ENCODE data around the gene KPNA1.
"Not testable (repeated sequence)": the region's sequence is repeated elsewhere in the genome, so short reads cannot be mapped to it uniquely, and the experiment has no call there.

The KPNA1 gene

DNA sequence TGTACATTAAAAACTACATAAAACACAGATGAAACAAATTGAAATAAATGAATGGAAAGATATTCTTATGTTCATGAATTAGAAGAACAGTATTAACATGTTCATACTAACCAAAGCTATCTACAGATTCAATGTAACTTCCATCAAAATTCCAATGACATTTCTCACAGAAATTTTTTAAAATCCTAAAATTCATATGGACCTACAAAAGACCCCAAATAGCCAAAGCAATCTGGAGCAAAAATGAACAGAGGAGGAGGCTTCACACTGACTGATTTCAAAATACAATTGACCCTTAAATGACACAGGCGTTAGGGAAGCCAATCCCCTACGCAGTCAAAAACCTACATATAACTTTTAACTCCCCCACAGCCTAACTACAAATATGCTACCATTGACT lies 39.4 kb downstream of the KPNA1 start:
- no peak for DNase-seq (ENCODE audit: low read depth in 2 of 2)

DNA sequence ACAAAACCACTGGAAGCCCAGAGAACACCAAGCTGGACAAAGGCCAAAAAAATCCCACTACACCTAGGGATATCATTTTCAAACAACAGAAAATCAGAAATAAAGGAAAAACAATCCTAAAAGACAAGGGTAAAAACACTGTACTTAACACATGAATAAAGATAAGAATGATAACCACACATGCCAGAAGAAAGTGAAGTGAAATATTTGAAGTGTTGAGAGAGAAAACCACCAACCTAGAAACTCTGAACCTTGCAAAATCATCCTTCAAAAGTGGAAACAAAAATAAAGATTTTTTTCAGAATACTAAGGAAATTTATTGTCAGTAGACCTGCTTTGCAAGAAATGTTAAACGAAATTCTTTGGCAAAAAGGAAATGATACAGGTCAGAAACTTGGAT lies 45.1 kb downstream of the KPNA1 start:
- DNase-seq (ENCODE audit: low read depth in 2 of 2), result no peak

DNA sequence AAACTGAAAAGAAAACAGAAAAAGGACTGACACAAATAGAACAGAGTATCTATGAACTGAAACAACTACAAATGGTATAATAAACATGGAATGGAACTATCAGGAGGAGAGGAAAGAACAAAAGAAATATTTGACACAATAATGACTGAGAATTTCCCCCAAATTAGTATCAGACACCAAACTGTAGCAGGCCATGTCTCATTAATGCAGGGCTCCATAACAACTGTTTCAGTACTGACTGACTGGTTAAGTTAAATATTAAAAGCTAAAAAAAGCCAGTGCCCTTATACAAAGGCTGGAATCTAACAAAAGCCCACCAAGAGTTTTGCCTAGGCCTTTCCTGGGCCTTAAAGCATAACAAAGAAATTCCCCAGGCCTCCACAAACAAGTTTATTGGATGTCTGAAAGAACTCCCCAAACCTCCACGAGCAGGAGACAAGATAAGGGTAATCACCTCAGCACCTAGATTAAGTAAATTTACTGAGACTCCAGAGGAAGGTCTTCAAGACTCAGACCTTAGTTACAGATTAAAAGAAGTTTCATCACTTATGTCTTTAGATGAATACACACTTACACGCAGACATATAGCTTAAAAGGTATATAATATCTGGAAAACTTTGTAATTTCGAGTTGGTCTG lies 45.7 kb downstream of the KPNA1 start:
- DNase-seq (ENCODE audit: low read depth in 2 of 2), result no peak

DNA sequence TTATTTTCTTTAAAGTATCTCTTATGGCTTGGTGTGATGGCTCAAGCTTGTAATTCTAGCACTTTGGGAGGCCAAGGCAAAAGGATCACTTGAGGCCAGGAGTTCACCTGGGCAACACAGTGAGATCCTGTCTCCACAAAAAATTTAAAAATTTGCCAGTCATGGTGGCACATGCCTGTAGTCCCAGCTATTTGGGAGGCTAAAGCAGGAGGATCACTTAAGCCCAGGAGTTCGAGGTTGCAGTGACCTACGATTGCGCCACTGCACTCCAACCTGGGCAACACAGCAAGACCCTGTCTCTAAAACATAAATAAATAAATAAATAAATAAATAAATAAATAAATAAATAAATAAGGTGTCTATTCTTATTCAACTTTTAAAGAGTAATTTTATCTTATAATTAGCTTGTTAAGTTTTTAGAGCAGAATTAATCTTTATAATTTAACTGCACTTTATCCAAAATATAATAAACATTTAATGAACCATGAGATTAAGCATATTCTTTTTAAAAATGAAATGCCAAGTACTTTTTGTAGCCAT lies 48.0 kb downstream of the KPNA1 start:
- DNase-seq (ENCODE audit: low read depth in 2 of 2), result no peak

DNA sequence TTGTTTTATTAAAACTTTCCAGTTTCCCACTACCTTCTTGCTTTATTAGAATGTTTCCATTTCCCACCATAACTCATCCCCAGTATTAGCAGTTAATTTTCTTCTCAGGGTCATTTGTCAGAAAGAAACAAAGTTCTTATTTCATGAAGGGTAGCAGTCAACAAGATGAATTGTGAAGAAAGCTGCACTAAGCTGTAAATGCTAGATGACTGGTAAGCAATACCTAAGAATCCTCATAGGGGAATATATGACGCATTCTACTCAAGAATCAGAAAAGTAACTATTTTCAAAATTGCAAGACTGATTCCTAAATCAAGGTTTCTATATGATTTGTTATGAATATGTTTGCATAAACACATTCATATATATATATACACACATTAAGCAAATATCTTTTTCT lies 50.1 kb downstream of the KPNA1 start:
- no peak for DNase-seq (ENCODE audit: low read depth in 2 of 2)

DNA sequence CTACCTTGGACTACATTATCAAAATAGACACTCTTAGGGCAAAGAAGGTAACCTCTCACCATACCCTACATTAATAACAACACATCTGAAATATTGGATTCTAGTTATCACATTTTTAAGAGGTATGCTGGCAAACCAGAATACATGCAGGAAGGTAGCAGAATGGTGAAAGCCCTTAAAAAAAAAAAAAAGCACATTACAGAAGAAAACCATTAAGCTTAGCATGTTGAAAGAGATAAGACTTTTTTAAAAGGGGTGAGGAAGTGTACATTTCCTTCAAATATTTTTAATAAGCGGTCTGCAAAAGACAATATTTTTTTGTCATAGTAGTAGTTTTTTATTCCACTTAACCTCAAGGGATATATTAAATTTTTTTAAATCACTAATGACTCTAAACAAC lies 52.3 kb downstream of the KPNA1 start:
- DNase-seq (ENCODE audit: low read depth in 2 of 2), result no peak

DNA sequence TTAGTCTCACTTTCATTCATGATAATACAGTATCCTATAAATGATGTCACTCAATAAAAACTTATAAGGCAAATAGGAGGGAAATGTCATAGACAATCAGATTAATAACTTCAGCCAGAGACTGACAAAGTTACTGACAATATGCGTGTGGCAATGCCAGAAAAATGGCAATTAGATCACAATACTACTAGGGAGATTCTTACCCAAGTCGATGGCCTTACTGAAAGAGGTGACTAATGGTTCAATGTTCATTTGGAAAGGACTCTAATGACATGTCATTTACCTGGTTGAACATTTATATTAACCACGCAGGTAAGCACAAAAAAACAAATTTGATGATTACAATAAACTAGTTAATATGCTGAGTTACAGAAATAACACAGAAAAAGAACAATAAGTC lies 52.9 kb downstream of the KPNA1 start:
- no peak for DNase-seq (ENCODE audit: low read depth in 2 of 2)

DNA sequence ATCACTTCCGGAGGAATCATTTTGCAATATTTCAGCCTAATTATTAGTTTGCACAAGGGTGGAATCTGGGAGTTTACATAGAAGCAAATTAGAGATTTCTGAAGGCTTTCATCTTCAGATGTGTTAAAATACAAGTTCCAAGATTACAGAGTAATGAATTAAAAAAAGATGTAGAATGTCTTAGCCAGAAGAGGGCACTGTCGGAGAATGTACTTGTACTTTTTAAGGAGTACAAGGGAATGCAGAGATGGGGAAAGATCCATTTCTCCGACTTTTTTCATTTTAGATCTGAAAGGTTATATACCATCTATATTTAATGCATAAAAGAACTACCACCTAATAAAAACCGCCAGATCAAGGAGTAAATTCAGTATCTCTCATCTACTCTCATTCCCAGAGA lies 55.7 kb downstream of the KPNA1 start:
- no peak for DNase-seq (ENCODE audit: low read depth in 2 of 2)

DNA sequence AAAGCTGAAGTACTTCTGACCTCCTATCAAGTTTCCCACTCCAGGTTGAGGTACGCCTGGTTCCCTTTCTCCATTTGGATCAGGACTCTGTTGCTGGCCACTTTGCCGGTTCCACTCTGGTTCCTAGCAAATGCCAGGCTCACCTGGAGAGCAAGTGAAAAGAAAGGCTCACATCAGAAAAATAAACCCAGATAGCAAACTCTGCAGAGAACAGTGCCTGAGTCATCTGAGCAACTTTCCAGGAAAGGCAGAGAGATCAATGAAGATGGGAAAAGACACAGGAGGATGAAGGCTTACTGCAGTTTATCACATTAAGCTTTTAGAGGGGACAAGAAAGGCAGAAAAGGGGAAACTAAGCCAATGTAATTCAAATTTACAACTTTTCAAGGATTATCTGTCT lies 57.0 kb downstream of the KPNA1 start:
- DNase-seq (ENCODE audit: low read depth in 2 of 2), result no peak

DNA sequence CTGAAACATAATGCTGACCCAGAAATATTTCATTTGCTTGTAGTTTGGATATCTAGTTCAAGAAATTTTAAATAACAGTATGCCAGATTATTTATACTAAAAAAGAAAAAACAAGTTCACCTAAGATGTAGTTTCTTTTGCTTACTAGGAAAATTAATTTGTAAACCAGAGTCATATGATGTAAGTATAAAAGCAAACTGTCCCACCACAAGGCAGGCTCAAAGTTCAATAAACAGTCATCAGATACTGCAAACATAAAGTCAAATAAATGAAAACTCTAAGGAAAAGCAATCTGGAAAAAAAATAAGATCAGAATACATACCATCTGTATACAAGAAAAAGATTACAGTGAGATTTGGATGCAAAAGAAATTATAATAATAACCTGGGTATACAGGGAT lies 58.7 kb downstream of the KPNA1 start:
- DNase-seq (ENCODE audit: low read depth in 2 of 2), result no peak

DNA sequence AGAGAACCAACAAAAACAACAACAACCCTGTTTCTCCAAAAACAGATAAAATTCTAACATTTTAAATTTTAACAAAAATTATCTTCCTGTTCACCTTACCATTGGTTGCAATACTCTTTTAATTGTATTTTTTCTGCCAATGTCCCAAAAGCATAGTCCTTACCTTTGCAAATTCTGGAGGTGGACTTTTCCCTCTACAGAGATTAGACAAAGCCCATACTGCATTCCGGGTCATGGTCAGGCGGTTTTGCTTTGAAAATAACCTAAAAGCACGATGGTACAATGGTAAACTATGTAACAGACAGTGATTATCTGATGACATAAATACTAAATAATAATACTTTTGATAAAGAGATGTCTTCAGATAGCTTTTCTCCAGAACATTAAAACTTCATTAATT lies 63.4 kb downstream of the KPNA1 start:
- no peak for DNase-seq (ENCODE audit: low read depth in 2 of 2)

DNA sequence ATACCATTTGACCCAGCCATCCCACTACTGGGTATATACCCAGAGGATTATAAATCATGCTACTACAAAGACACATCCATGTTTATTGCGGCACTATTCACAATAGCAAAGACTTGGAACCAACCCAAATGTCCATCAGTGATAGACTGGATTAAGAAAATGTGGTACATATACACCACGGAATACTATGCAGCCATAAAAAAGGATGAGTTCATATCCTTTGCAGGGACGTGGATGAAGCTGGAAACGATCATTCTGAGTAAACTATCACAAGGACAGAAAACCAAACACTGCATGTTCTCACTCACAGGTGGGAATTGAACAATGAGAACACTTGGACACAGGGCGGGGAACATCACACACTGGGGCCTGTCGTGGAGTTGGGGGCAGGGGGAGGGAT lies 66.5 kb downstream of the KPNA1 start:
- DNase-seq (ENCODE audit: low read depth in 2 of 2), result not testable (repeated sequence)

DNA sequence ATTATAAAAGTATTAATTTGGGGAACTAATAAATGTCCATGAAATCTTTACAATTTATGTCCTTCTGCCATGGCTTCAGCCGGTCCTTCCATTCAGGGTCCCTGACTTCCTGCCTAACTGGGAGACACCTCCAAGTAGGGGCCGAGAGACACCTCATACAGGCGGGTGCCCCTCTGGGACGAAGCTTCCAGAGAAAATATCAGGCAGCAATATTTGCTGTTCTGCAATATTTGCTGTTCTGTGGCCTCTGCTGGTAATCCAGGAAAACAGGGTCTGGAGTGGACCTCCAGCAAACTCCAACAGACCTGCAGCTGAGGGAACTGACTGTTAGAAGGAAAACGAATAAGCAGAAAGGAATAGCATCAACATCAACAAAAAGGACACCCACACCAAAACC lies 70.2 kb downstream of the KPNA1 start:
- DNase-seq (ENCODE audit: low read depth in 2 of 2), result not testable (repeated sequence)

DNA sequence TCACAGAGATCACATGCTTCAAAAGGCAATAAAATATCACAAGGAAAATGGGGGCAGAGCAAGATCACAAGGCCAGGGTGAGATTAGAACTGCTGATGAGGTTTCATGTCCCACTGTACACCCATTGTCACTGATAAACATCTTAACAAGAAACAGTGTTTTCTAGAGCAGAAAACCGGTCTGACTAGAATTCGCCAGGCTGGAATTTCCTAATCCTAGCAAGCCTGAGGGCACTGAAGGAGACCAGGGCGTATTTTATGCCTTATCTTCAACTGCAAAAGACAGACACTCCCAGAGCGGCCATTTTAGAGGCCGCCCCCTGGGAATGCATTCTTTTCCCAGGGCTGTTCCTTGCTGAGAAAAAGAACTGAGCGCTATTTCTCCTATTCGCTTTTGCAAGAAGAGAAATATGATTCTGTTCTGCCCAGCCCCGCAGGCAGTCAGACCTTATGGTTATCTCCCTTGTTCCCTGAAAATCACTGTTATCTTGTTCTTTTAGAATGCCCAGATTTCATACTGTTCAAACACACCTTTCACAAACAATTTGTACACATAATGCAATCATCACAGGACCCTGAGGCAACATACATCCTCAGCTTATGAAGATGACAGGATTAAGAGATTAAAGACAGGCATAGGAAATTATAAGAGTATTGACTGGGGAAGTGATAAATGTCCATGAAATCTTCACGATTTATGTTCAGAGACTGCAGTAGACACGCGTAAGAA lies 70.8 kb downstream of the KPNA1 start:
- not testable (repeated sequence) for DNase-seq (ENCODE audit: low read depth in 2 of 2)

DNA sequence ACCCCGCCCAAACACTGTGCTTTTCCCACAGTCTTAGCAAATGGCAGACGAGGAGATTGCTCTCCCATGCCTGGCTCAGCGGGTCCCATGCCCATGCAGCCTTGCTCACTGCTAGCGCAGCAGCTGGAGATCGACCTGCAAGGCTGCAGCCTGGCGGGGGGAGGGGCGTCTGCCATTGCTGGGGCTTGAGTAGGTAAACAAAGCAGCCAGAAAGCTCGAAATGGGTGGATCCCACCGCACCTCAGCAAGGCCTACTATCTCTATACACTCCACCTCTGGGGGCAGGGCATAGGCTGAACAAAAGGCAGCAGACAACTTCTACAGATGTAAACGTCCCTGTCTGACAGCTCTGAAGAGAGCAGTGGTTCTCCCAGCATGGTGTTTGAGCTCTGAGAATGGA lies 71.6 kb downstream of the KPNA1 start:
- DNase-seq (ENCODE audit: low read depth in 2 of 2), result no peak

DNA sequence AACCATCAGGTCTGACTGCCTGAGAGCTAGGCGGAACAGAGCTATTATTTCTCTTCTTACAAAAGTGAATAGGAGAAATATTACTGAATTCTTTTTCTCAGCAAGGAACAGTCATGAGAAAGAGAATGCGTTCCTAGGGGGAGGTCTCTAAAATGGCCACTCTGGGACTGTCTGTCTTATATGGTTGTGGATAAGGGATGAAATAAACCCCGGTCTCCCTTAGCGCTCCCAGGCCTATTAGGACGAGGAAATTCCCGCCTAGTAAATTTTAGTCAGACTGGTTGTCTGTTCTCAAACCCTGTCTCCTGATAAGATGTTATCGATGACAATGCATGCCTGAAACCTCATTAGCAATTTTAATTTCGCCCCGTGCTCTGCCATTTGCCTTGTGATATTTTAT lies 78.8 kb downstream of the KPNA1 start:
- no peak for DNase-seq (ENCODE audit: low read depth in 2 of 2)

DNA sequence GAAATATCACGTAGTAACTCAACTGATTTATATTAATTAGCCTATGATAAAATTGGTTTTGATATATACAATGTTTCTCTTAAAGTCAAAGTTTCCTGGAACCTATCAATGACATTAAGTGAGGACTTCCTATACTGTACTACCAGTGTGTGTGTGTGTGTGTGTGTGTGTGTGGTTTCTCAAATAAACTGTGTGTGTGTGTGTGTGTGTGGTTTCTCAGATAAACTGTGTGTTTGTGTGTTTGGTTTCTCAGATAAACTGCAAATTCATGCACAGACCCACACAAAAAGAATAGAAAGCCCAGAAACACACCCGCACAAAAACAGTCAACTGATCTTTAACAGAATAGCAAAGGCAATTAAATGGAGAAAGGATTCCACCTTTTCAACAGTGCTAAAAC lies 84.4 kb downstream of the KPNA1 start:
- DNase-seq (ENCODE audit: low read depth in 2 of 2), result no peak

DNA sequence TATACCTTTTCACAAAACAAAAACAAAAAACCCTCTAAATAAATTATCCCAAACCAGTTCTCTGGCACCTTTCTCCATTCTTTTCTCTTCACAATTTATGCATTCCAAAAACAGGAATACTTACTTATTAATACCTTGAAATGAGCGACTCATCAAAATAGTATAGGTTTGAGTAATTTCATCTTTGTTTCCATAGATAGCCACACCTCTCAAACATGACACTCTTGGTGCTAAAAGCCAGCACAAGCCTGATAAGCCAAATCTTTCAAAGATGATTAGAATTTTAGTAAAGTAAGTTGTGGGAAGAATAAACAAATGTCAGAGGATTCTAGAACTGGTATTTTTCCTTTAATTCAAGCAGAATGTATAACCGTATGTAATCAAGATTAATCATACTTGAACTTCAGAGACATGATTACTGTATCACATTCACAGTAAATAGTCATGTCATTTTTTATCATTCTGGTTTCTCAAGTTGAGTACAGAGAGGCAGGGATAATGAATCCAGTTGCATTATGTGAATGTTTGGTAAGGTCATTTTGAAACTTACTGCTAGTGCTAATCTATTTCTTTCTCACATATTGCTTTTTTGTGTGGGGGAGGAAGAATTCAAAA lies 86.8 kb downstream of the KPNA1 start:
- DNase-seq (ENCODE audit: low read depth in 2 of 2), result no peak

DNA sequence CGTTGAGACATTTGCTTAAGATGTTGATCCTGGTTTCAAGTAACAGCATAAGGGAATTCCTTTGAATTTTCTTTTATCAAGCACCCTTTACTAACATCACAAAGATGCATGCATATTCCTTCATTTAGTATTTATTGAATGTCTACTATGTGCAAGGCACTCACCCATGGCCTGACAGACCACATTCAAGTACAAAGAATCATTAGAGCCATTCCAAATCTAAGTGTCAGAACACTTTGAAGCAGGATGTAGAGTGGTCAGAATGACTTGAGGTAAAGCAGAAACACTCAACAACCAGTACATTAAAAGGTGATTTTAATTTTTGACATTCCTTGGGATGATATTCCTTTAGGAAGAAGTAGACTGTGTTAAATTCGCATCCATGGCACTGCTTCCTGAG lies 92.9 kb downstream of the KPNA1 start:
- no peak for DNase-seq (ENCODE audit: low read depth in 2 of 2)

DNA sequence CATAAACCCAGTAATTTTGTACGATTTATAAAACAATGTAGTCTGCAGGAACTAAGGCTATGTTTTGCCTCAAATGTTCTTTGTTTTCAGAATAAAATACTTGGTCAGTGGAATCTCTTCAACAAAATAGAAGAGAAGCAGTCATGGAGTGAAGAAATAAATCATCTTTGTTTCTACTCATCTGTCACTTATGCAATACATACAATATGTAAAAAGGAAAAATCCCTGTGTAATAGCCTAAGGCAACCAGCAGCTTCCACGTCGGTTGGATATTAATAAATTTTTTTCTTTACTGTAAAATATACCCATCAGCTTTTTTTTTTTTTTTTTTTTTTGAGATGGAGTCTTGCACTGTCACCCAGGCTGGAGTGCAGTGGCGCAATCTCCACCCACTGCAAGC lies 93.6 kb downstream of the KPNA1 start:
- DNase-seq (ENCODE audit: low read depth in 2 of 2), result no peak

DNA sequence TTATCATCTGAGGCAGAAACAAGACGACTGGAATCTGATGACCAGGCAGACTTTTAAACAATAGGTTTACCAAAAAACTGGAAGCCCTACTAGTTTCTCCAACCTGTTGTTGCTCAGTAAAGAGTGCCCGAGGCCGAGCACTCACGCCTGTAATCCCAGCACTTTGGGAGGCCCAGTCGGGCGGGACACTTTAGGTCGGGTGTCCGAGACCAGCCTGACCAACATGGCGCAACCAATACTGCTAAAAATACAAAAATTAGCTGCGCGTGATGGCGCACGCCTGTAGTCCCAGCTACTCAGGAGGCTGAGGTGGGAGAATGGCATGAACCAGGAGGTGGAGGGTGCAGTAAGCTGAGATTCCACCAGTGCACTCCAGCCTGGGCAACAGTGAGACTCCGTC lies 97.8 kb downstream of the KPNA1 start:
- no peak for DNase-seq (ENCODE audit: low read depth in 2 of 2)

DNA sequence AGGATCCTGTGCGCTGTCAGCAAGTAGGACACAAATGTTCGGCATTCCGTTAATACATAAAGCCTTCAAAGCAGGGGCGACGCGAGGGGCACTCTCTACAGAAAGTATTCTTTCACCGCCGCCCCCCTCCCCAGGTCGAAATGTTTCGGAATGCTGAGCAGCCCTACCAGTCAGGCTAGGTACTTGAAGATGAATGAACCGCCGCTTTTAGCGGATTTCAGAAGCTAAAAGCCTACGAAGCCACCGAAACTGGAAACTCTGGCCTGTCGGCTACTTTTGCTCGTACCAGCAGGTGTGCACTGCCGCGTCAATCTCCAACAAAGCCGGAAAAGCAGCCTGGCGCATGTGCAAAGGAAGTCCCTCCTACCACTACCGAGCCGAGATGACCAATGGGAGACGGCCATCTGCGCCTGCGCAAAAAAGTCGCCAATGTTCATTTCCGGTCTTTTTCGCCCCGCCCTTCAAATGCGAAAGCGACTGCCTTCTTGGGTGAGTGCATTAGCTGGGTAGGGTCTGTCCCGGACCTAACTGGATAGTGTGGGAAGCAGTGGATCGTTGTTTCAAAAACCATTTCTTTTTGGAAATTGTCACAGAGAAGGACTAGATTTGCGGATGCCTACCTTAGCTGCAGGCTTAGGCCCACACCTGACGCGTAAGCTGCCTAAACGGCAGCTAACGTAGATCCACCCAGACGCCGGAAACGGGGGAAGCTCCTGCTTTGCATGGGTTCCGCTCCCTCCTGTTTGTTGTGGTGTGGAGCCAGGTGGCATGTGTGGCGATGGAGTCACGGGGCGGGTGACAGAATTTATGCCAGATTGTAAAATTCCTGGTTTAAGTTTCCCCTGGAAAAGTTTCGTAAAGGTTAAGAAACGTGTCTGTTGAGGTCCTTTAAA lies 98.7 kb downstream of the KPNA1 start, which contains the start of gene WDR5B:
TSS of gene WDR5B (minus strand) at position 301 of the 893 bp plus-strand sequence. CDS start 534 bp downstream, outside the sequence.
- DNase-seq (ENCODE audit: low read depth in 2 of 2), result peak; percentile 96 to 97

All from activated CD4-positive, alpha-beta T cell treated with anti-CD3 and anti-CD28 coated beads for 24 hours (primary cell).